Measurements from ENCODE around the gene PCP2. TPM values are rescaled to one million over a fixed set of nuclear protein-coding genes. Genes with fewer than 3 reads are reported as not detected.

PCP2 gene
- total and polyA plus RNA-seq, 2 of the 13 experiments (the other 11 are each of a cell fraction or from before 2014, with no cell fraction given), result 0.62 TPM; not detected in 1

GRCh38 chr19:7596211-7596937, 37.1 kb downstream of the PCP2 start (continued):
- TF ChIP-seq MTF1 (CRISPR knock-in tag; IDR thresholded peaks at IDR 0.05) (no peak), ZFP1 (CRISPR knock-in tag; IDR thresholded peaks at IDR 0.05) (no peak), PTBP1 (IDR thresholded peaks at IDR 0.05; ENCODE audit: low read depth, low read length, poor library complexity, severe bottlenecking) (no peak), FOSL2 (CRISPR knock-in tag; IDR thresholded peaks at IDR 0.05) (no peak), THAP8 (CRISPR knock-in tag; IDR thresholded peaks at IDR 0.05; ENCODE audit: borderline replicate concordance) (no peak), MBNL3 (CRISPR knock-in tag; conservative IDR thresholded peaks at IDR 0.05) (no peak), ZMAT5 (CRISPR knock-in tag; IDR thresholded peaks at IDR 0.05; ENCODE audit: borderline replicate concordance, low read depth) (no peak), REST (IDR thresholded peaks at IDR 0.05; ENCODE audit: borderline replicate concordance in 1 of 2, low read depth in 1 of 2, low read length in 2 of 2) (no peak), ZNF660 (CRISPR knock-in tag; IDR thresholded peaks at IDR 0.05; ENCODE audit: borderline replicate concordance, low read depth) (no peak), SNAPC5 (CRISPR knock-in tag; IDR thresholded peaks at IDR 0.05; ENCODE audit: borderline replicate concordance) (no peak), TAF1 (CRISPR knock-in tag; IDR thresholded peaks at IDR 0.05) (no peak), SALL1 (CRISPR knock-in tag; IDR thresholded peaks at IDR 0.05) (0 out of 2 replicates have a peak, but pooled peaks have one; percentile 20), HCFC1 (IDR thresholded peaks at IDR 0.05; ENCODE audit: low read depth, low read length) (no peak), ZNF207 (IDR thresholded peaks at IDR 0.05; ENCODE audit: borderline replicate concordance) (no peak), HNRNPUL1 (IDR thresholded peaks at IDR 0.05; ENCODE audit: low read depth, low read length) (no peak), HMGXB3 (CRISPR knock-in tag; IDR thresholded peaks at IDR 0.05; ENCODE audit: borderline replicate concordance) (no peak), SAP130 (CRISPR knock-in tag; IDR thresholded peaks at IDR 0.05; ENCODE audit: low read depth) (peak; percentile 41), TFDP2 (CRISPR knock-in tag; IDR thresholded peaks at IDR 0.05) (no peak), ZNF256 (CRISPR knock-in tag; conservative IDR thresholded peaks at IDR 0.05) (no peak)
